Mucosa of descending colon (tissue), 3 donors: Measurements from ENCODE around the gene IFT122. TPM values are rescaled to one million over a fixed set of nuclear protein-coding genes. Genes with fewer than 3 reads are reported as not detected.

ENCODE experiments used
- ATAC-seq: fragments of 200-7000 bp; cut with Tn5 transposase; one replicate; pipeline ENCODE4 v1.9.1; 2020; ENCODE audit warnings: mild to moderate bottlenecking, moderate library complexity
- DNase-seq, 3 donors: peaks; one replicate each; pipeline ENCODE4 v3.0.0-alpha.2; 2020
- H3K36me3 ChIP-seq: fragments of 200-600 bp; one replicate; pipeline ENCODE4 v1.8.0; 2021; ENCODE audit warnings: low read depth, mild to moderate bottlenecking
- H3K4me1 ChIP-seq: fragments of 200-600 bp; one replicate; pipeline ENCODE4 v1.8.0; 2021; ENCODE audit warnings: low read depth, mild to moderate bottlenecking
- H3K4me3 ChIP-seq: fragments of 200-600 bp; one replicate; pipeline ENCODE4 v1.8.0; 2021; ENCODE audit warnings: mild to moderate bottlenecking
- H3K9me3 ChIP-seq: fragments of 200-600 bp; one replicate; pipeline ENCODE4 v1.8.0; 2021; ENCODE audit warnings: mild to moderate bottlenecking
- CTCF ChIP-seq: fragments of 200-600 bp; IDR thresholded peaks from one replicate; pipeline ENCODE4 v1.8.0; 2022; ENCODE audit warnings: antibody characterized with exemption, mild to moderate bottlenecking
- intact Hi-C, 2 donors: fragments of 100-400 bp; cut with DNase I in 1 of 2; cut with micrococcal nuclease in 1 of 2; formaldehyde crosslinking; loops; one replicate each; pipeline versions ENCODE4 v1.11.0 to v1.11.1; 2022; cut with DNase I, micrococcal nuclease
- total RNA-seq, 3 donors: library from RNA; stranded (reverse); fragmentation: NEBNext Ultra II Directional in 2 of 3; extraction: Animal tissue kit (Norgen Biotek cat#: 25700) in 2 of 3; gene quantifications; one replicate each; pipeline versions ENCODE4 v1.2.1 to v1.2.4, GENCODE V29; 2021 to 2023
- donor health status: DM: no; HTN: no; CAD: no; lungs with moderate emphysema.
- donor health status: DM: no; HTN: no; CAD: no.
- donor health status: DM: no; HTN: yes; CAD: no.

Gene IFT122
- total RNA-seq, 3 donors from 2014 or later: 24.6 to 35.0 (median 29.6) TPM

- peaks cover 5% of the 10 kb centered on the region for H3K4me1 ChIP-seq
- intact Hi-C loops: no loop called here
- peak; percentile 79 for ATAC-seq
- DNase-seq: no peak
- H3K9me3 ChIP-seq: no peaks in the 10 kb centered on the region
- H3K36me3 ChIP-seq: no peaks in the 10 kb centered on the region
- no peak for TF ChIP-seq CTCF
- H3K4me3 ChIP-seq: no peak overlapping the region
Measured at GRCh38 chr3:129413687-129414506, 26.1 kb upstream of the IFT122 start.

GRCh38 chr3:129415378-129415777 is 24.6 kb upstream of the IFT122 start:
- no peaks in the 10 kb centered on the region for H3K36me3 ChIP-seq
- intact Hi-C loops: no loop called here
- TF ChIP-seq CTCF: no peak
- DNase-seq (no peak), ATAC-seq (no peak)
- peaks cover 5% of the 10 kb centered on the region for H3K4me1 ChIP-seq
- H3K9me3 ChIP-seq: no peaks in the 10 kb centered on the region
- H3K4me3 ChIP-seq: no peak overlapping the region

GRCh38 chr3:129415830-129416229 is 24.2 kb upstream of the IFT122 start:
- H3K36me3 ChIP-seq: no peaks in the 10 kb centered on the region
- peaks cover 5% of the 10 kb centered on the region for H3K4me1 ChIP-seq
- ATAC-seq (no peak), DNase-seq (no peak)
- no peak overlapping the region for H3K4me3 ChIP-seq
- no peak for TF ChIP-seq CTCF
- no peaks in the 10 kb centered on the region for H3K9me3 ChIP-seq
- intact Hi-C loops: no loop called here

GRCh38 chr3:129416415-129416814 is 23.6 kb upstream of the IFT122 start:
- intact Hi-C loops: no loop called here
- no peak for TF ChIP-seq CTCF
- Histone ChIP-seq H3K9me3 (no peaks in the 10 kb centered on the region), H3K4me3 (no peak overlapping the region), H3K36me3 (no peaks in the 10 kb centered on the region), H3K4me1 (peaks cover 5% of the 10 kb centered on the region)
- ATAC-seq (no peak), DNase-seq (no peak)

GRCh38 chr3:129417326-129417725 is 22.7 kb upstream of the IFT122 start:
- intact Hi-C loops: no loop called here
- DNase-seq: no peak
- ATAC-seq: no peak

More at GRCh38 chr3:129417326-129417725, 22.7 kb upstream of the IFT122 start:
- Histone ChIP-seq H3K9me3 (no peaks in the 10 kb centered on the region), H3K4me3 (no peak overlapping the region), H3K36me3 (no peaks in the 10 kb centered on the region), H3K4me1 (peaks cover 5% of the 10 kb centered on the region)
- TF ChIP-seq CTCF: no peak
